Sigmoid colon (tissue), 7 donors: ENCODE results near the gene HEXD. TPM values are rescaled to one million over a fixed set of nuclear protein-coding genes. Genes with fewer than 3 reads are reported as not detected.

Source experiments
- DNase-seq: peaks from one replicate; pipeline ENCODE4 v3.0.0-alpha.2; 2019
- H3K27ac ChIP-seq, 4 donors: fragments of 200-600 bp; sonication (generic); one replicate each; pipeline ENCODE4 v1.5.1; 2016 to 2019; ENCODE audit warnings: mild to moderate bottlenecking in 1 of 4
- H3K27me3 ChIP-seq, 3 donors: fragments of 200-600 bp; sonication (generic); one replicate each; pipeline ENCODE4 v1.5.1; 2019; ENCODE audit warnings: mild to moderate bottlenecking in 1 of 3
- H3K36me3 ChIP-seq, 4 donors: fragments of 200-600 bp; sonication (generic); one replicate each; pipeline ENCODE4 v1.5.1; 2016 to 2019
- H3K4me1 ChIP-seq, 4 donors: fragments of 200-600 bp; sonication (generic); one replicate each; pipeline ENCODE4 v1.5.1; 2017 to 2019
- H3K4me3 ChIP-seq, 4 donors: fragments of 200-600 bp; sonication (generic); one replicate each; pipeline ENCODE4 v1.5.1; 2017 to 2019; ENCODE audit warnings: mild to moderate bottlenecking in 2 of 4, moderate library complexity in 1 of 4
- H3K9me3 ChIP-seq, 4 donors: fragments of 200-600 bp in 3 of 4; sonication (generic) in 3 of 4; one replicate each; pipeline versions ENCODE4 v1.5.1 to v1.6.1; 2013 to 2019
- EP300 ChIP-seq, 4 donors: sonication (generic); formaldehyde crosslinking; IDR thresholded peaks; one replicate each; pipeline ENCODE4 v1.6.1; 2017; ENCODE audit warnings: antibody characterized with exemption in 4 of 4
- POLR2A ChIP-seq, 2 donors: fragments of 450-650 bp; IDR thresholded peaks; one replicate each; pipeline ENCODE4 v1.6.1; 2016; ENCODE audit warnings: antibody characterized with exemption in 2 of 2, mild to moderate bottlenecking in 2 of 2, moderate library complexity in 2 of 2
- POLR2AphosphoS5 ChIP-seq, 4 donors: sonication (generic); formaldehyde crosslinking; IDR thresholded peaks; one replicate each; pipeline ENCODE4 v1.6.1; 2017; ENCODE audit warnings: antibody characterized with exemption in 4 of 4
- WGBS, 2 donors: extraction: QIAGEN DNeasy Blood & Tissue Kit; methylation state at CpG; one replicate each; pipeline ENCODE4 v1.1.7; 2013; 5-methylcytosine and 5-hydroxymethylcytosine counted together
- intact Hi-C: fragments of 100-400 bp; cut with DNase I; formaldehyde crosslinking; loops from one replicate; pipeline ENCODE4 v1.15.1; 2023
- polyA plus RNA-seq, 3 donors: library from polyadenylated mRNA; stranded (reverse); fragments of 200-250 nt; gene quantifications; one replicate each; pipeline ENCODE4 v1.2.3, GENCODE V29; 2013
- total RNA-seq, 4 donors: library from RNA; depleted of rRNA; stranded (reverse); fragments of >200 nt; gene quantifications; one replicate each; pipeline ENCODE4 v1.1.0, GENCODE V29; 2016
- TF ChIP-seq, protein P1 (sequence below), 4 experiments: fragments of 450-650 bp in 3 of 4; fragments of 200-600 bp in 1 of 4; IDR thresholded peaks; one replicate each; pipeline ENCODE4 v1.5.1; 2016 to 2019; ENCODE audit warnings: antibody characterized with exemption in 4 of 4, mild to moderate bottlenecking in 3 of 4, moderate library complexity in 2 of 4
- donor health status: healthy with polysubstance abuse.
- donor health status: Bipolar disorder and iron deficiency.
- donor health status: healthy.

HEXD gene
- total and polyA plus RNA-seq, 7 donors: 9.5 to 46.2 (median 23.9) TPM

- Histone ChIP-seq H3K9me3 (no peaks in the 10 kb centered on the region), H3K36me3 (peaks cover 0 to 46% (median 7%) of the 10 kb centered on the region in 4 donors), H3K4me3 (no peak overlapping the region), H3K4me1 (peaks cover 0 to 11% (median 2%) of the 10 kb centered on the region in 4 donors), H3K27ac (no peak overlapping the region), H3K27me3 (no peaks in the 10 kb centered on the region)
- WGBS, 2 donors: 83 to 91% methylated on average over 38 to 39 of the region's 40 CpGs
- no peak for DNase-seq
- TF ChIP-seq POLR2A (IDR thresholded peaks at IDR 0.05): no peak
- TF ChIP-seq, protein P1, sequence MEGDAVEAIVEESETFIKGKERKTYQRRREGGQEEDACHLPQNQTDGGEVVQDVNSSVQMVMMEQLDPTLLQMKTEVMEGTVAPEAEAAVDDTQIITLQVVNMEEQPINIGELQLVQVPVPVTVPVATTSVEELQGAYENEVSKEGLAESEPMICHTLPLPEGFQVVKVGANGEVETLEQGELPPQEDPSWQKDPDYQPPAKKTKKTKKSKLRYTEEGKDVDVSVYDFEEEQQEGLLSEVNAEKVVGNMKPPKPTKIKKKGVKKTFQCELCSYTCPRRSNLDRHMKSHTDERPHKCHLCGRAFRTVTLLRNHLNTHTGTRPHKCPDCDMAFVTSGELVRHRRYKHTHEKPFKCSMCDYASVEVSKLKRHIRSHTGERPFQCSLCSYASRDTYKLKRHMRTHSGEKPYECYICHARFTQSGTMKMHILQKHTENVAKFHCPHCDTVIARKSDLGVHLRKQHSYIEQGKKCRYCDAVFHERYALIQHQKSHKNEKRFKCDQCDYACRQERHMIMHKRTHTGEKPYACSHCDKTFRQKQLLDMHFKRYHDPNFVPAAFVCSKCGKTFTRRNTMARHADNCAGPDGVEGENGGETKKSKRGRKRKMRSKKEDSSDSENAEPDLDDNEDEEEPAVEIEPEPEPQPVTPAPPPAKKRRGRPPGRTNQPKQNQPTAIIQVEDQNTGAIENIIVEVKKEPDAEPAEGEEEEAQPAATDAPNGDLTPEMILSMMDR (IDR thresholded peaks at IDR 0.05): no peak
- no peak for TF ChIP-seq EP300 (IDR thresholded peaks at IDR 0.05)
- TF ChIP-seq POLR2AphosphoS5 (IDR thresholded peaks at IDR 0.05): no peak
- intact Hi-C loops: no loop called here
Observed at GRCh38 chr17:82443465-82444283, 25.5 kb downstream of the HEXD start.

- H3K36me3 ChIP-seq: peaks cover 0 to 46% (median 7%) of the 10 kb centered on the region in 4 donors
- H3K4me1 ChIP-seq: peaks cover 0 to 16% (median 7%) of the 10 kb centered on the region in 4 donors
- intact Hi-C loops: no loop called here
- no peaks in the 10 kb centered on the region for H3K9me3 ChIP-seq
- no peak for TF ChIP-seq POLR2AphosphoS5 (IDR thresholded peaks at IDR 0.05)
- TF ChIP-seq EP300 (IDR thresholded peaks at IDR 0.05): no peak
- TF ChIP-seq POLR2A (IDR thresholded peaks at IDR 0.05): no peak
- TF ChIP-seq, protein P1 (IDR thresholded peaks at IDR 0.05): no peak
- H3K4me3 ChIP-seq: no peak overlapping the region
- no peak overlapping the region for H3K27ac ChIP-seq
- 92 to 94% methylated on average over 35 of the region's 35 CpGs for WGBS, 2 donors
- no peaks in the 10 kb centered on the region for H3K27me3 ChIP-seq
- DNase-seq: no peak
Observed at GRCh38 chr17:82444284-82444893, 26.2 kb downstream of the HEXD start.

DNA sequence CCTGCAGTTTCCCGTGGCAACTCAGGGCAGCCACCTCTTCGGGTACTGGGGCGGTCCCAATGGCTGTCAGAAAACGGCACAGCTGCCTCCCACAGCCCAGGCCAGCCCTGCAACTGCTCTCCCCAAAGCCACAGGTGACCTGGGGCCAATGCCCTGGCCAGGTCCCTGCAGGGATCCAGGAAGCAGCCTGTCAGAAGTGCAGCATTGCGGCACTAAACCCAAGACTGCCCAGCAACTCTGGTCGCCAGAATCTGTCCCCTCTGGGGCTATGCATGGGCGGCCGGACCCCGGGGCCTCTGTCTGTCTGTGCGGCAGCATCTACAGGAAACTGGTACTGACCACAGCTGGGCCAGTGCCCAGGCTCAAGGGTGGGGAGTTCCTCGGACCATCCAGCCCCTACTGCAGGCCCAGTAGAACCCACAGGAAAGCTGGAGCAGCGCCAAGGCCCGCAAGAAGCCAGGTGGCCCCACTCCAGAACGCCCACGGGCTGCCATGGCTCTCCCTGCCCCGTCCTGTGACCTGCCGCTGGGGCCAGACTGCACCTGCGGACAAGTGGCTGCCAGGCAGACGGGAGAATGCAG, 26.9 kb downstream of the HEXD start:
- no peak for DNase-seq
- H3K4me3 ChIP-seq: no peak overlapping the region
- H3K27me3 ChIP-seq: no peaks in the 10 kb centered on the region
- 74 to 79% methylated on average over 19 of the region's 19 CpGs for WGBS, 2 donors
- intact Hi-C loops: no loop called here
- peak overlapping the region in 1 of 4 donors; percentile 21 for H3K27ac ChIP-seq
- no peaks in the 10 kb centered on the region for H3K9me3 ChIP-seq
- peaks cover 0 to 46% (median 7%) of the 10 kb centered on the region in 4 donors for H3K36me3 ChIP-seq
- TF ChIP-seq, protein P1 (IDR thresholded peaks at IDR 0.05): no peak
- peaks cover 0 to 21% (median 14%) of the 10 kb centered on the region in 4 donors for H3K4me1 ChIP-seq

- H3K36me3 ChIP-seq: peaks cover 0 to 46% (median 7%) of the 10 kb centered on the region in 4 donors
- WGBS, 2 donors: 87 to 88% methylated on average over 13 of the region's 13 CpGs
- intact Hi-C loops: no loop called here
- peak overlapping the region in 1 of 4 donors; percentile 21 for H3K27ac ChIP-seq
- DNase-seq: no peak
- H3K4me1 ChIP-seq: peaks cover 0 to 24% (median 16%) of the 10 kb centered on the region in 4 donors
- H3K27me3 ChIP-seq: no peaks in the 10 kb centered on the region
- H3K4me3 ChIP-seq: no peak overlapping the region
- no peak for TF ChIP-seq EP300 (IDR thresholded peaks at IDR 0.05)
- TF ChIP-seq POLR2A (IDR thresholded peaks at IDR 0.05): no peak
- TF ChIP-seq POLR2AphosphoS5 (IDR thresholded peaks at IDR 0.05): no peak
- TF ChIP-seq, protein P1 (IDR thresholded peaks at IDR 0.05): no peak
- no peaks in the 10 kb centered on the region for H3K9me3 ChIP-seq
Observed at GRCh38 chr17:82445542-82445941, 27.4 kb downstream of the HEXD start.
